Measurements from ENCODE around the gene KDM7A.
A peak's percentile ranks its signal among the peaks of the same experiment; 100 is the strongest.

The KDM7A gene

GRCh38 chr7:140082770-140083169, 94.0 kb downstream of the KDM7A start:
- DNase-seq (ENCODE audit: low read depth in 2 of 2): no peak

- no peak for DNase-seq (ENCODE audit: low read depth in 2 of 2)
Observed at GRCh38 chr7:140081774-140082425, 94.9 kb downstream of the KDM7A start.

- no peak for DNase-seq (ENCODE audit: low read depth in 2 of 2)
Observed at GRCh38 chr7:140080919-140081318, 95.9 kb downstream of the KDM7A start.

GRCh38 chr7:140079121-140079536, 97.7 kb downstream of the KDM7A start:
- DNase-seq (ENCODE audit: low read depth in 2 of 2): no peak

GRCh38 chr7:140078392-140078791, 98.4 kb downstream of the KDM7A start:
- DNase-seq (ENCODE audit: low read depth in 2 of 2): no peak

- DNase-seq (ENCODE audit: low read depth in 2 of 2): no peak
Observed at GRCh38 chr7:140074780-140075179, 102.0 kb downstream of the KDM7A start.

GRCh38 chr7:140070546-140070945, 106.2 kb downstream of the KDM7A start:
- no peak for DNase-seq (ENCODE audit: low read depth in 2 of 2)

GRCh38 chr7:140069298-140069949, 107.4 kb downstream of the KDM7A start:
- DNase-seq (ENCODE audit: low read depth in 2 of 2): no peak

- DNase-seq (ENCODE audit: low read depth in 2 of 2): no peak
Observed at GRCh38 chr7:140068033-140068432, 108.8 kb downstream of the KDM7A start.

GRCh38 chr7:140067052-140067451, 109.7 kb downstream of the KDM7A start:
- no peak for DNase-seq (ENCODE audit: low read depth in 2 of 2)

GRCh38 chr7:140062528-140063299, 114.1 kb downstream of the KDM7A start, which contains the start of gene PARP12:
PARP12 (minus strand) TSS chr7:140062951; CDS start chr7:140062847, 104 bp downstream.
- peak; percentile 63 to 78 for DNase-seq (ENCODE audit: low read depth in 2 of 2)

- peak in 1 of 2 donors; percentile 13 for DNase-seq (ENCODE audit: low read depth in 2 of 2)
Observed at GRCh38 chr7:140062118-140062527, 114.7 kb downstream of the KDM7A start.

- DNase-seq (ENCODE audit: low read depth in 2 of 2): no peak
Observed at GRCh38 chr7:140061607-140061930, 115.2 kb downstream of the KDM7A start.

GRCh38 chr7:140060788-140061606, 115.8 kb downstream of the KDM7A start:
- DNase-seq (ENCODE audit: low read depth in 2 of 2): no peak

GRCh38 chr7:140060243-140060630, 116.5 kb downstream of the KDM7A start:
- DNase-seq (ENCODE audit: low read depth in 2 of 2): no peak

- DNase-seq (ENCODE audit: low read depth in 2 of 2): peak; percentile 33 to 41
Observed at GRCh38 chr7:140059273-140060242, 117.2 kb downstream of the KDM7A start.

GRCh38 chr7:140058517-140058916, 118.3 kb downstream of the KDM7A start:
- DNase-seq (ENCODE audit: low read depth in 2 of 2): no peak

GRCh38 chr7:140057143-140057535, 119.6 kb downstream of the KDM7A start:
- DNase-seq (ENCODE audit: low read depth in 2 of 2): no peak

- DNase-seq (ENCODE audit: low read depth in 2 of 2): no peak
Observed at GRCh38 chr7:140056431-140057142, 120.2 kb downstream of the KDM7A start.

- DNase-seq (ENCODE audit: low read depth in 2 of 2): no peak
Observed at GRCh38 chr7:140055833-140056232, 121.0 kb downstream of the KDM7A start.
